SK-N-SH (cell line): ENCODE data around the gene DQX1. TPM values are rescaled to one million over a fixed set of nuclear protein-coding genes. Genes with fewer than 3 reads are reported as not detected.
A peak's percentile ranks its signal among the peaks of the same experiment; 100 is the strongest.

Experiments
- CHD2 ChIP-seq: fragments of 150-350 bp; IDR thresholded peaks from 2 replicates; pipeline ENCODE4 v1.6.1; 2018; ENCODE audit warnings: low read length; ENCODE audit not compliant: partially characterized antibody
- GABPA ChIP-seq: IDR thresholded peaks from 2 replicates; pipeline ENCODE4 v1.4.0; 2012; ENCODE audit warnings: low read depth, mild to moderate bottlenecking
- RCOR1 ChIP-seq: fragments of 150-350 bp; IDR thresholded peaks from 2 replicates; pipeline ENCODE4 v1.6.1; 2017; ENCODE audit warnings: antibody characterized with exemption, low read length
- SIN3A ChIP-seq: IDR thresholded peaks from 2 replicates; pipeline ENCODE4 v1.6.1; 2012; ENCODE audit warnings: low read depth, mild to moderate bottlenecking, low read length, moderate library complexity, borderline replicate concordance
- SMC3 ChIP-seq: IDR thresholded peaks from 2 replicates; pipeline ENCODE4 v1.6.1; 2012; ENCODE audit warnings: low read depth, low read length, improper control_type of control experiment
- TAF1 ChIP-seq: IDR thresholded peaks from 2 replicates; pipeline ENCODE4 v1.6.1; 2012; ENCODE audit warnings: low read depth, mild to moderate bottlenecking, low read length, moderate library complexity, borderline replicate concordance
- ZBTB33 ChIP-seq: IDR thresholded peaks from 2 replicates; pipeline ENCODE4 v1.4.0; 2012; ENCODE audit warnings: low read depth, borderline replicate concordance
- polyA plus RNA-seq, 3 experiments: library from polyadenylated mRNA; depleted of rRNA; stranded (reverse); fragments of >200 nt; gene quantifications; 2 replicates each; pipeline ENCODE4 v1.2.3, GENCODE V29; 2012
- TF ChIP-seq, protein P1 (sequence below): IDR thresholded peaks from 2 replicates; pipeline ENCODE4 v1.6.1; 2012; ENCODE audit warnings: mild to moderate bottlenecking, low read depth, low read length, moderate library complexity
- TF ChIP-seq, protein P2 (sequence below): fragments of 200-600 bp; sonication (generic); IDR thresholded peaks from 2 replicates; pipeline ENCODE4 v1.6.1; 2017; ENCODE audit warnings: antibody characterized with exemption, mild to moderate bottlenecking, moderate library complexity
- TF ChIP-seq, protein P3 (sequence below): IDR thresholded peaks from 2 replicates; pipeline ENCODE4 v1.4.0; 2012; ENCODE audit warnings: low read depth, borderline replicate concordance

DQX1 gene
- polyA plus RNA-seq, 1 of the 3 experiments (the other 2 are of a cell fraction), result 1.6 TPM

DNA sequence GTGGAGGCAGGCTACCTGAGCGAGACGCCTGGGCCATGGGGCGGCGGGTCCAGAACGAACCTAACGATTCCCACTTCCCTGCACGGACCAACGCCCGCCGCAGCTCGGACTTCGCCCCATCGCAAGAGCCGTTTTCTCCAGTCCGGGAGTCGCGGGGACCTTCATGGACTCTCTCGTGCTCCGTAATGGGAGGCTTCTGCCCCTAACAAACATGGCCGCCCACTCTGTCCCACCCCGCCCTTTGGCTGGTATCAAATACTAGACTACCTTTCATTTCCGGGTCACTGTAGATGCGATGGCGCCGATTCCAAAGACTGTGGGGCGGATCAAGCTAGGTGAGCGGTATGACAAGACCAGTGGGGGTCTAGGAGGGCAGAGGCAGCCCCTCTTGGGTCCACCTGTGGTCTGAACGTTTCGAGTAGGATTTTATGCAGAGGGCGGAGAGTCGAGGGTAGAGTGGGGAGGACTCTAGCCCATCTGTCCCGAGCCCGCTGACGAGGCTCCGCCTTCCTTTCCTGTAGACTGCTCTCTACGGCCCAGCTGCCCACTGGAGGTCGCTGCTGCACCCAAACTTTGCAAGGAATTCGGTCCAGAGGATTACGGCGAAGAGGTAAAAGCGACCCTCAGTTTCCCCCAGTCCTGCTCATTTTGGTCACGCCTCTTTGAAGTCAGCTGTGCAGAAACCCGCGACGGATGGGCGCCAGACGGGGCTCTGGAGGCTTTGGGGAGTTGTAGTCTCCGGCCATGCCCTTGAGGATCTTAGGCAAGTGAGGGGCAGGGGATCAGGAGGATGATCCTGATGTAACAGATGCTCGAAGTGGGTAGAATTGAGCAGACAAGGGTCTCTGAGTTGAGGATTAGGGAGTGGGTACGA is 43.0 kb downstream of the DQX1 start, which contains the start of the genes CCDC142 and TTC31 (continued):
- TF ChIP-seq TAF1, result no peak; the same call in 1 of the 2 replicates
- TF ChIP-seq, protein P1, sequence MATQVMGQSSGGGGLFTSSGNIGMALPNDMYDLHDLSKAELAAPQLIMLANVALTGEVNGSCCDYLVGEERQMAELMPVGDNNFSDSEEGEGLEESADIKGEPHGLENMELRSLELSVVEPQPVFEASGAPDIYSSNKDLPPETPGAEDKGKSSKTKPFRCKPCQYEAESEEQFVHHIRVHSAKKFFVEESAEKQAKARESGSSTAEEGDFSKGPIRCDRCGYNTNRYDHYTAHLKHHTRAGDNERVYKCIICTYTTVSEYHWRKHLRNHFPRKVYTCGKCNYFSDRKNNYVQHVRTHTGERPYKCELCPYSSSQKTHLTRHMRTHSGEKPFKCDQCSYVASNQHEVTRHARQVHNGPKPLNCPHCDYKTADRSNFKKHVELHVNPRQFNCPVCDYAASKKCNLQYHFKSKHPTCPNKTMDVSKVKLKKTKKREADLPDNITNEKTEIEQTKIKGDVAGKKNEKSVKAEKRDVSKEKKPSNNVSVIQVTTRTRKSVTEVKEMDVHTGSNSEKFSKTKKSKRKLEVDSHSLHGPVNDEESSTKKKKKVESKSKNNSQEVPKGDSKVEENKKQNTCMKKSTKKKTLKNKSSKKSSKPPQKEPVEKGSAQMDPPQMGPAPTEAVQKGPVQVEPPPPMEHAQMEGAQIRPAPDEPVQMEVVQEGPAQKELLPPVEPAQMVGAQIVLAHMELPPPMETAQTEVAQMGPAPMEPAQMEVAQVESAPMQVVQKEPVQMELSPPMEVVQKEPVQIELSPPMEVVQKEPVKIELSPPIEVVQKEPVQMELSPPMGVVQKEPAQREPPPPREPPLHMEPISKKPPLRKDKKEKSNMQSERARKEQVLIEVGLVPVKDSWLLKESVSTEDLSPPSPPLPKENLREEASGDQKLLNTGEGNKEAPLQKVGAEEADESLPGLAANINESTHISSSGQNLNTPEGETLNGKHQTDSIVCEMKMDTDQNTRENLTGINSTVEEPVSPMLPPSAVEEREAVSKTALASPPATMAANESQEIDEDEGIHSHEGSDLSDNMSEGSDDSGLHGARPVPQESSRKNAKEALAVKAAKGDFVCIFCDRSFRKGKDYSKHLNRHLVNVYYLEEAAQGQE, result peak; percentile 52; the same call in 1 of the 2 replicates
- peak; percentile 91 for TF ChIP-seq SMC3
- TF ChIP-seq ZBTB33, result peak; percentile 78
- TF ChIP-seq, protein P2, sequence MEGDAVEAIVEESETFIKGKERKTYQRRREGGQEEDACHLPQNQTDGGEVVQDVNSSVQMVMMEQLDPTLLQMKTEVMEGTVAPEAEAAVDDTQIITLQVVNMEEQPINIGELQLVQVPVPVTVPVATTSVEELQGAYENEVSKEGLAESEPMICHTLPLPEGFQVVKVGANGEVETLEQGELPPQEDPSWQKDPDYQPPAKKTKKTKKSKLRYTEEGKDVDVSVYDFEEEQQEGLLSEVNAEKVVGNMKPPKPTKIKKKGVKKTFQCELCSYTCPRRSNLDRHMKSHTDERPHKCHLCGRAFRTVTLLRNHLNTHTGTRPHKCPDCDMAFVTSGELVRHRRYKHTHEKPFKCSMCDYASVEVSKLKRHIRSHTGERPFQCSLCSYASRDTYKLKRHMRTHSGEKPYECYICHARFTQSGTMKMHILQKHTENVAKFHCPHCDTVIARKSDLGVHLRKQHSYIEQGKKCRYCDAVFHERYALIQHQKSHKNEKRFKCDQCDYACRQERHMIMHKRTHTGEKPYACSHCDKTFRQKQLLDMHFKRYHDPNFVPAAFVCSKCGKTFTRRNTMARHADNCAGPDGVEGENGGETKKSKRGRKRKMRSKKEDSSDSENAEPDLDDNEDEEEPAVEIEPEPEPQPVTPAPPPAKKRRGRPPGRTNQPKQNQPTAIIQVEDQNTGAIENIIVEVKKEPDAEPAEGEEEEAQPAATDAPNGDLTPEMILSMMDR, result peak; percentile 93
- TF ChIP-seq CHD2, result peak; percentile 89
- TF ChIP-seq RCOR1, result peak; percentile 5; the same call in 1 of the 2 replicates
- TF ChIP-seq, protein P3, sequence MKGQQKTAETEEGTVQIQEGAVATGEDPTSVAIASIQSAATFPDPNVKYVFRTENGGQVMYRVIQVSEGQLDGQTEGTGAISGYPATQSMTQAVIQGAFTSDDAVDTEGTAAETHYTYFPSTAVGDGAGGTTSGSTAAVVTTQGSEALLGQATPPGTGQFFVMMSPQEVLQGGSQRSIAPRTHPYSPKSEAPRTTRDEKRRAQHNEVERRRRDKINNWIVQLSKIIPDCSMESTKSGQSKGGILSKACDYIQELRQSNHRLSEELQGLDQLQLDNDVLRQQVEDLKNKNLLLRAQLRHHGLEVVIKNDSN, result no peak
- peak; percentile 94 for TF ChIP-seq GABPA
- no peak; the same call in 1 of the 2 replicates for TF ChIP-seq SIN3A
